GM10847 (cell line): Measurements from ENCODE around the gene MTF2.

Experiments
- POLR2A ChIP-seq: IDR thresholded peaks from 2 replicates; pipeline ENCODE4 v1.6.1; 2011; ENCODE audit not compliant: insufficient read length; ENCODE audit errors: extremely low read depth

Gene MTF2

GRCh38 chr1:93114391-93114790 is 35.3 kb downstream of the MTF2 start:
- no peak for TF ChIP-seq POLR2A

DNA sequence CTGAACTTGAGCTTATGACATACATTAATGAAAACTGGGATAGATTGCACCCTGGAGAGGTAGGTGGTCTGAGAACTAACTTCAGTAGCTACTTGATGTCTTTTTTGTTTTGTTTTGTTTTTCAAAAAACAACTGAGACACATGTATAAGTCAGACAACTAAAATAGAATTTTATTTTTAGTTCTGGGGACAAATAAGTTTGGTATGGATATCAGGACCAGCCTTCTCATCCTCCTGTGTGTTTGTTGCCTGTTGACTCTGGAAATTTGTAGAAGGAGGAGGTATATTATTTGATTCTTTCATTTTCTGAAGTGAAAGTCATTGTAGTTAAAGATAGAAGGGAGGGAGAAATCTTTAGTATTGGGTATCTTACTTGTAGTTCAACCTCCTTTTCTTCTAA is 41.5 kb downstream of the MTF2 start:
- TF ChIP-seq POLR2A = no peak

DNA sequence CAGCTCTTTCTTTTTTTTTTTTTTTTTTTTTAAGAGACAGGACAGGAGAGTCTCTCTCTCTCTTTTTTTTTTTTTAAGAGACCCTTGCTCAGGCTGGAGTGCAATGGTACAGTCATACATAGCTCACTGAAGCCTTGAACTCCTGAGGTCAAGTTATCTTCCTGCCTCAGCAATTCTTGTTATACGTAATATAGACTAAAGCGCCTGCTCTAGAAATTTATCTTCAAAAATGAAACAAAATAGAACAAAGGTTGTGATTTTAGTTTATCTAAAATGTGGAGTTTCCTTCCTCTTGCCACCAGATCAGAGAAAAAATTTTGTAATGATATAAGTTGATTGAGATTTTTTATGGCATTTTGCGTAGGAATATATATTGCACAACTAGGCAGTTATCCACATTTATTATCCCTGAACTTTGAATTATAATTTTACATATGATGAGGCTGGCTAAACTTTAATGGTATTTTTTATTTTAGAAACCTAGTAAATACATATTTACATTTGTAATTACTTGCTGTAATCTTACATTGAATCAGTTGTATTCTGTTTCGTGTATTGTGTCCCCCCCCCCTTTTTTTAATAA is 44.2 kb downstream of the MTF2 start:
- TF ChIP-seq POLR2A = no peak

GRCh38 chr1:93124556-93125355 is 45.7 kb downstream of the MTF2 start:
- no peak for TF ChIP-seq POLR2A

DNA sequence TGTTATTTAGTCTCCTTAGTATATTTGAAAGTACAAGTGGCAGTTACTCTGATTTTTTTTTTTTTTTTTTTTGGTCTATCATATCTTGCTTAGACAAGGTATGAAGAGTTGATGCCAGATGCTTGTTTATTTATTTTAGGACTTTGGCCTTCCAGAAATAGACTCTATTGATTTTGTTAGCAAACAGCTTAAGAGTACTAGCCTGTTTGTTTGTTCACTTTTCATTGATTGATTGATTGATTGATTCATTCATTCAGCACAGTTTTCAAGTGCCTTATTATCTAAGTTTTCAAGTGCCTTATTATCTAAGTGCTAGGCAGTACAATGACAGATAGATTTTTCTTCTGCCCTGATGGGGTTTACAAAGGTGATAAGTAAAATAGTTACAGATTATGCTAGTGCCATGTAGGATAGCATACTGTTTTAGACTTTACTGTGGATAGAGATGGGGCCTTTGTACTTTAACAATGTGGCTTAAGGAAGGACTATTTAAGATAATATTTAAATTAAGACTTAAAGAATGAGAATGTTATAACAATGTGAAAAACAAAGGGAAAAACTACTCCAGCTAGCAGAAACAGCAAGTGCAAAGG is 50.5 kb downstream of the MTF2 start:
- no peak for TF ChIP-seq POLR2A

DNA sequence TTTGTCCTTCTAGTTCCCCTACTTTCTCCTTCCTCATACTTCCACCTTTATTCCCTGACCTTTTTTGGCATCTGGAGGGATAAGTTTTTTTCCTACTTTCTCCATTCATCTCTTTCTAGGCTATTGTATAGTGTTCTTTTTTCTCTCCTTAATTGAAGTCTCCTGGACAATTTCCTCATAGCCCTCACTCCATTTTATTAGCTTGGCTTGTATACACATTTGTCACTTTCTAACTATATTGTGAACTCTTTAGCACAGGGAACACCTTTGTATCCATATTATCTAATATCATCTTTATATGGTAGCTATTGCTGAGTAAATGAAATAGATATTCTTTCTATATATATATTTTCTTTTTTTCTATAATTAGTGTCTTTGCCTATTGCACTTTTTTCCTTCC is 53.6 kb downstream of the MTF2 start:
- no peak for TF ChIP-seq POLR2A

DNA sequence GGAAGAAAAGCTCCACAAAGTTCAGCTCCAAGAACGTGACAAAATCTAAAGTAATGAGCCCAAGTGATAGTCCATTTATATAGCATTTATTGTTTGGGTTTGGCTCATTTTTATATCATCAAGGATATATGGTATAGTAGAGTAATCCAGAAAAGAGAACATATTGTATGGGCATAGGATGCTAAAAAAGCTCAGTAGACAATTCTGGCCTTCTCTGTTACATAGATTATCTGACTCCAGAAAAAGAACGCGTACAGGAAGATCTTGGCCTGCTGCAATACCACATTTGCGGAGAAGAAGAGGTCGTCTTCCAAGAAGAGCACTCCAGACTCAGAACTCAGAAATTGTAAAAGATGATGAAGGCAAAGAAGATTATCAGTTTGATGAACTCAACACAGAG is 57.4 kb downstream of the MTF2 start:
- TF ChIP-seq POLR2A = no peak

- TF ChIP-seq POLR2A = no peak
Measured at GRCh38 chr1:93137604-93138292, 58.7 kb downstream of the MTF2 start.

DNA sequence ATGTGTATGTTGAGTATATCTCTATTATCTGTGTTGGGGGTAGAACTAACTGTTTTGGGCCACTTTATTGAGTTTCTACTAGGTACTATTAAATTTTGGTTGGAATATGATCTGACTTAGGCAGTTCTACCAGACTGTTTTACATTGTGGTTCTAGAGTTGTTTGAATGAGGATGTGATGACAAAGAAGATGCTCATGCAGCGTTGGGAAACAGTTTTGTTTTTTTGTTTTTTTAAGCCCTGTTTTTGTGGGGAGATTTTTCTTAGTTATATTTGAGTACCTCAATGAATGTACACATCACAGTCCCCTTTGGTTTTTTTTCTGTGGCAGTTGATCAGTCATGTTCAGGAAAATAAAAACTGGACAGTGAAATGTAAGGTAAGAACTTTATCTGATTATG is 61.0 kb downstream of the MTF2 start:
- TF ChIP-seq POLR2A = no peak

GRCh38 chr1:93142161-93142560 is 63.1 kb downstream of the MTF2 start:
- no peak for TF ChIP-seq POLR2A

GRCh38 chr1:93143136-93143535 is 64.1 kb downstream of the MTF2 start:
- TF ChIP-seq POLR2A = no peak

DNA sequence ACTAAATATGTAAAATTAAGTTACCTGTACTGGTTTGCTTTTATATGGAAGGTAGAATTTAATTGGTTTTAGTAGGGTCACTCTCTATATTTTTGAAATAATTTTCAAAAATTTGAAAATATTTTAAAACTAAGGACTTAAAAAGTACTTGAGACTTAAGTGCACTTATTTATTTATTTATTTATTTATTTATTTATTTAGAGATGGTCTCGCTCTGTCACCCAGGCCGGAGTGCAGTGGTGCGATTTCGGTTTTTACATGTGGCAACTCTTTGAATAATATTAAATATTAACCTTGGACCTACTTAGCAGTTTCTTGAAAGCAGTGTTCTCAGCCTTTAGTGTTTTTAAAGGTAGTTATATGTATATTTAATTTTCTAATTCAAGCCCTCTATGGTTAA is 64.7 kb downstream of the MTF2 start:
- TF ChIP-seq POLR2A = no peak

GRCh38 chr1:93148001-93148400 is 68.9 kb downstream of the MTF2 start:
- no peak for TF ChIP-seq POLR2A

DNA sequence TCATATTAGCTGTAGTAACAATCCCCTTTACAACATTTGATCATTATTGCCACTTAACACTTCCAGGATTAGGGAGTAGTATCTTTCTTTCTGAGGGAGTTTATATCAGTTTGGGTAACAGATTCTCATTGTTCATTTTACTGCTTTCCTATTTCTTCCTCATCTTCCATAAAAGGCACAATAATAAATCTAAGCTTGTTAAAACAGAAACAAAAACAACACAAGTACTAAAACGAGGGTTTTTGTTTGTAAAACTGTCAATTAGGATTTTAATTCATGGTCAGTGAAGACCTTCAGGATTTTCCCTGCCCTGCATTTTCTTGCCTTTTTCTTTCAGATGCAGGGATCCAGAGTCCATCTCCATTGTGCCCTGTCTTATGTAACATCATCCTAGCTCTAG is 71.6 kb downstream of the MTF2 start:
- no peak for TF ChIP-seq POLR2A

GRCh38 chr1:93151474-93151873 is 72.4 kb downstream of the MTF2 start:
- TF ChIP-seq POLR2A = no peak

DNA sequence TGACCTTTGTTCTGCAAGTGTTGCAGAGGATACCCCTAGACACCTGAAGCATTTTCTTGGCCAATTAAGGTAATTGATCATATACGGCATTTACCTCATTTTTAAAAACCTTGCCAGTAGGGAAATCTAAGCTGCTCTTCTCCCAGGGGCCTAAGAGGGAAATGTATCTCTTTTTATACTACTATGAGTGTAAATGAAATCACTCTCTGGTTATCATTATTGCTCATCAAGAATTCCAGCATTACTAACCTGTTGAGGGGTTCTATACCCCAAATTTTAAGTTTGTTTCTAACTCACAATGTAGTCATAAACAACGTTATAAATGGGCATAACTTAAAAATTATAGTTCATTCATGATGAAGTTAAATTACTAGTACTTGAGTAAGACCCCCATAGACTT is 73.8 kb downstream of the MTF2 start:
- no peak for TF ChIP-seq POLR2A
